ACC112 (cell line): ENCODE results near the gene PTPRF.

Experiments
- H2AFZ ChIP-seq: fragments of 200-600 bp; sonication (generic); one replicate; pipeline ENCODE4 v1.6.0; 2017; ENCODE audit warnings: antibody characterized with exemption, low read length; ENCODE audit not compliant: unreplicated experiment
- H3K27ac ChIP-seq: fragments of 200-600 bp; sonication (generic); 2 replicates; pipeline ENCODE4 v1.5.1; 2014; ENCODE audit warnings: low read depth, mild to moderate bottlenecking, antibody characterized with exemption, low read length, moderate library complexity
- H3K27me3 ChIP-seq: fragments of 200-600 bp; sonication (generic); 2 replicates; pipeline ENCODE4 v1.6.1; 2014; ENCODE audit warnings: mild to moderate bottlenecking, antibody characterized with exemption, low read length, moderate library complexity, mixed read lengths; ENCODE audit not compliant: insufficient read depth
- H3K36me3 ChIP-seq: fragments of 200-600 bp; sonication (generic); 2 replicates; pipeline ENCODE4 v1.6.1; 2016; ENCODE audit warnings: mild to moderate bottlenecking, antibody characterized with exemption, low read length, moderate library complexity, mixed read lengths; ENCODE audit not compliant: insufficient read depth
- H3K4me1 ChIP-seq: fragments of 200-600 bp; sonication (generic); one replicate; pipeline ENCODE4 v1.6.1; 2016; ENCODE audit warnings: low read length, mixed read lengths; ENCODE audit not compliant: insufficient read depth, unreplicated experiment, control insufficient read depth
- H3K4me3 ChIP-seq: fragments of 200-600 bp; sonication (generic); 2 replicates; pipeline ENCODE4 v1.5.1; 2014; ENCODE audit warnings: mild to moderate bottlenecking, low read depth, low read length
- H3K79me2 ChIP-seq: fragments of 200-600 bp; sonication (generic); one replicate; pipeline ENCODE4 v1.6.0; 2016; ENCODE audit warnings: low read length; ENCODE audit not compliant: control insufficient read depth, unreplicated experiment, insufficient read depth

The PTPRF gene

GRCh38 chr1:43538969-43539368, 8.3 kb downstream of the PTPRF start:
- no peaks in the 10 kb centered on the region for H3K36me3 ChIP-seq
- H3K79me2 ChIP-seq, result peaks cover 3% of the 10 kb centered on the region
- H3K27me3 ChIP-seq, result no peaks in the 10 kb centered on the region
- H2AFZ ChIP-seq, result no peak overlapping the region
- no peak overlapping the region for H3K27ac ChIP-seq
- no peak overlapping the region for H3K4me3 ChIP-seq
- no peaks in the 10 kb centered on the region for H3K4me1 ChIP-seq

DNA sequence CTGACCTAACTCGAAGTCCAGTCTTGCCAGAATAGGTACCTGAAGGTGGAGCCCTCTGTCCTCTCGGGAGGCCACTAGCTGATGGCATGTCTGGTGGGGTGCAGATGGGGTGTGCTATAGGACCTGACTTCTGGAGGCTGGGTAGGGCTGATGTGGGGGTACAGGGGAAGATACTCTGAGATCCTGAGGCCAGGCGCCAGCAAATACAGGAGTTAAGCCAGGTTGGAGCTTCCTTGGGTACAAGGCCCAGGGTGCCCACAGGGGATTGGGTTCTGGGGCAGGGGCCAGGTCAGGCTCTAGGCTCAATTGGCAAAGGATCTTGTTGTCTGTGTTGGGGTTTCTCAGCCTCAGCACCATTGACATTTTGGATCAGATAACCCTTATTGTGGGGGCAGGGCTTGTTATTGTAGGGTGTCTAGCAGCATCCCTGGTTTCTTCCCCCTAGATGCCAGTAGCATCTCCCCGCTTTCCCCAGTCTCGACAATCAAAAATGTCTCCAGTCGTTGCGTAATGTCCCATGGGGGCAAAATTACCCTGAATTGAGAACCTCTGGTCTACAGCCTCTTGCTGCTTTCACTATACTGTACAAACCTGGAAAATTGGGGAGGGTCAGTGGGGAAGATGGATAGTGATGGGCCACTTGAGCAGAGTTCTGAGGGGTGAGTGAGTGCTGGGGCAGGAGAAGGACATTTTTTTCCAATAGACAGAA, 9.2 kb downstream of the PTPRF start:
- no peaks in the 10 kb centered on the region for H3K4me1 ChIP-seq

GRCh38 chr1:43540653-43541071, 10.0 kb downstream of the PTPRF start:
- no peaks in the 10 kb centered on the region for H3K79me2 ChIP-seq
- H3K27me3 ChIP-seq, result no peaks in the 10 kb centered on the region
- no peak overlapping the region for H2AFZ ChIP-seq
- H3K4me3 ChIP-seq, result no peak overlapping the region
- no peaks in the 10 kb centered on the region for H3K36me3 ChIP-seq
- no peak overlapping the region for H3K27ac ChIP-seq
- no peaks in the 10 kb centered on the region for H3K4me1 ChIP-seq

More for the DNA sequence above, 9.2 kb downstream of the PTPRF start:
- H3K79me2 ChIP-seq, result peaks cover 3% of the 10 kb centered on the region
- H3K36me3 ChIP-seq, result no peaks in the 10 kb centered on the region
- H3K27ac ChIP-seq, result no peak overlapping the region
- H2AFZ ChIP-seq, result no peak overlapping the region
- H3K27me3 ChIP-seq, result no peaks in the 10 kb centered on the region
- H3K4me3 ChIP-seq, result no peak overlapping the region

DNA sequence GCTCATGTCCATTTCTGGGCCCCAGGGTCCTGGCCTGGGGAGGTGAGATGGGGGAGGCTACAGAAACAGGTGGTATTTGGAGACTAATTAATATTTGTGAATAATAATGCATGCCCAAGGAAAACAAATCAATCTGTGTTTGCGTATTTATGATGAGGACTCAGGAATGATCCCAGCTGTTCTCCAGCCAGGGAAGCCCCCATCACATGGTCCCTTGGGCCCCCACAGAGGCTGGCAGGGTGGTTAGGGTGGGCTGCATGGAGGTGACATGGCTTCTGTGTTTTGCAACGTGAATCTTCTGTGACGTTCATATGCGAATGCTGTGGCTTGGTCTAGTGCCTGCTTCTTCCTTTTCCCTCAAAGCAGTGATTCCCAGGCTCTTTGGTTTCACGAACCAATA, 10.5 kb downstream of the PTPRF start:
- Histone ChIP-seq H3K27ac (no peak overlapping the region), H3K4me3 (no peak overlapping the region), H3K4me1 (no peaks in the 10 kb centered on the region), H3K27me3 (no peaks in the 10 kb centered on the region), H3K79me2 (no peaks in the 10 kb centered on the region), H2AFZ (no peak overlapping the region), H3K36me3 (no peaks in the 10 kb centered on the region)

- Histone ChIP-seq H2AFZ (no peak overlapping the region), H3K4me3 (no peak overlapping the region), H3K36me3 (no peaks in the 10 kb centered on the region), H3K4me1 (no peaks in the 10 kb centered on the region), H3K79me2 (no peaks in the 10 kb centered on the region), H3K27ac (no peak overlapping the region), H3K27me3 (no peaks in the 10 kb centered on the region)
These were observed 11.2 kb downstream of the PTPRF start for GRCh38 chr1:43541721-43542401.

DNA sequence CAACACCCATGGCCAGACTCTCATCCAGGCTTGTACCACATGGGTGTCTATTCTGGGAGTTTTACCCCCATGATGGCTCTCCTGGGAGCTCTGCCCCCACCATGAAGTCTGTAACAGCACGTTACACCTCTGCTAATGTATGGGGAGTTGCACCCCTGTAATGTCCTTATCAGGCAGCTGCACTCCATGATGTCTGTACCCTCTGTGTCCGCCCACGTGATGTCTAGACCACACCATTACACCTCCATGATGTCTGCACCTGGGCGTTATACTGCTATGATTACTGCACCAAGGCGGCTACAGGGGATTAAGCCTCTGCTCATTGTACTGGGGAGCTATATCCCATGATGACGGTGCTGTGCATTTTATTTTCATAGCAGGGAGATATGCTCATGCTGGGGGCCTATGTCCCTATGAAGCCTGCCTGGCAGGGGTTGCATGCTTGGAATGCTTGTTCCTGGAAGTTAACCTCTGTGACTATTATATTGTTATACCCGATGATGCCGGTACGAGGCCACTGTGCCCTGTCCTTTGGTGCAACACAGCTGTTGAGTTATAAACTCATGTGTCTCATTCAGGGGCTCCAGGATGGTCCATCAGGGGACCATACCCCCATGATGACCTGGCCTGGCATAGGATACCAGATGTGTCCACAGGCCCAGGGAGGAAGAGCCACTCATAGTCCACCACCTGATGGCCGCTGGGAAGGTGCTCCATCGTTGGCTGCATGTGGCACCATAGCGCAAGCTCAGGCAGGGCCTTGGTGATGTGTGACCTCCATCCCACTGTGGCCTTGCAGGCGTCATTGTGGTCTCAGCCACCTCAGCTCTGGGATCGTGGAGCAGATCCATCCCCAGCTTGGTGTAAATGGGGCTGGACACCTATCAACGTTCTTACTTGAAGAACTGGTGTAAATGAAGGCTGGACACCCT, 12.1 kb downstream of the PTPRF start:
- no peak overlapping the region for H2AFZ ChIP-seq
- H3K4me3 ChIP-seq, result no peak overlapping the region
- no peak overlapping the region for H3K27ac ChIP-seq
- no peaks in the 10 kb centered on the region for H3K79me2 ChIP-seq
- no peaks in the 10 kb centered on the region for H3K4me1 ChIP-seq
- H3K36me3 ChIP-seq, result no peaks in the 10 kb centered on the region
- no peaks in the 10 kb centered on the region for H3K27me3 ChIP-seq

- no peak overlapping the region for H2AFZ ChIP-seq
- no peaks in the 10 kb centered on the region for H3K4me1 ChIP-seq
- no peaks in the 10 kb centered on the region for H3K79me2 ChIP-seq
- H3K4me3 ChIP-seq, result no peak overlapping the region
- no peaks in the 10 kb centered on the region for H3K27me3 ChIP-seq
- H3K27ac ChIP-seq, result no peak overlapping the region
- H3K36me3 ChIP-seq, result no peaks in the 10 kb centered on the region
These were observed 12.9 kb downstream of the PTPRF start for GRCh38 chr1:43543567-43543966.

GRCh38 chr1:43545339-43545694, 14.6 kb downstream of the PTPRF start:
- no peak overlapping the region for H3K27ac ChIP-seq
- H3K27me3 ChIP-seq, result no peaks in the 10 kb centered on the region
- no peak overlapping the region for H2AFZ ChIP-seq
- H3K4me1 ChIP-seq, result no peaks in the 10 kb centered on the region
- no peaks in the 10 kb centered on the region for H3K36me3 ChIP-seq
- no peaks in the 10 kb centered on the region for H3K79me2 ChIP-seq
- no peak overlapping the region for H3K4me3 ChIP-seq

DNA sequence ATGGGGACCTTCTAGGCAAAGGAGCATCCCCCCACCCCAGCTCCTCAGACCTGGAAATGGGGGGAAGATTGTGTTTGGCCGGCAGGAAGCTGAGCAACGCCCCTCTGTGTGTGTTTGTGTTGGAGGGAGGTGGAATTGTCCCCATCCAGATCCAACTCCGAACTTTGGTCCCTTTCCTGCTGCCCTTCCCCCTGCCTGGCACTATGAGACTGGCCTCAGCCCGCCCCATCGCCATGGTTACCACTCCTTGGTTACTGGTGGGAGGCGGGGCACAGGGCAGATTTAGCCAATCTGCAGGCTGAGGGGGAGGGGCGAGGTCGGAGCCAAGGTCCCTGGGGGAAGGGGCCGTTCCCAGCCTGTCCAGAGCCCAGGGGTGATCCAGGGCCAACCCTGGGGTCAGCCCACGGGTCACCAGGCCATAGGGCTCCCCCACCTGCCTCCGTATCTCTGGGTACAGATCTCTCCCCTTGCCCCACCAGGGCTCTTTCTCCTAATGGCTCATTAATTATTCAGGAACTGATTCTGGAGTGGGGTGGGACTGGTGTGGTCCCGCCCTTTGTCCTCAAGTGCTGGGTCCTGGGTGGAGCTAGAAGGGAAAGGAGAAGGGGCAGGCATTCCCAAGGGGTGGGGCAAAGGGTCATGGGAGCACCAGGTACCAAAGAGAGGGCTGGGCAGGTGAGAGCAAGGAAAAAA, 15.2 kb downstream of the PTPRF start:
- Histone ChIP-seq H3K27ac (no peak overlapping the region), H3K27me3 (no peaks in the 10 kb centered on the region), H3K4me3 (no peak overlapping the region), H2AFZ (no peak overlapping the region), H3K4me1 (no peaks in the 10 kb centered on the region), H3K79me2 (no peaks in the 10 kb centered on the region), H3K36me3 (no peaks in the 10 kb centered on the region)

DNA sequence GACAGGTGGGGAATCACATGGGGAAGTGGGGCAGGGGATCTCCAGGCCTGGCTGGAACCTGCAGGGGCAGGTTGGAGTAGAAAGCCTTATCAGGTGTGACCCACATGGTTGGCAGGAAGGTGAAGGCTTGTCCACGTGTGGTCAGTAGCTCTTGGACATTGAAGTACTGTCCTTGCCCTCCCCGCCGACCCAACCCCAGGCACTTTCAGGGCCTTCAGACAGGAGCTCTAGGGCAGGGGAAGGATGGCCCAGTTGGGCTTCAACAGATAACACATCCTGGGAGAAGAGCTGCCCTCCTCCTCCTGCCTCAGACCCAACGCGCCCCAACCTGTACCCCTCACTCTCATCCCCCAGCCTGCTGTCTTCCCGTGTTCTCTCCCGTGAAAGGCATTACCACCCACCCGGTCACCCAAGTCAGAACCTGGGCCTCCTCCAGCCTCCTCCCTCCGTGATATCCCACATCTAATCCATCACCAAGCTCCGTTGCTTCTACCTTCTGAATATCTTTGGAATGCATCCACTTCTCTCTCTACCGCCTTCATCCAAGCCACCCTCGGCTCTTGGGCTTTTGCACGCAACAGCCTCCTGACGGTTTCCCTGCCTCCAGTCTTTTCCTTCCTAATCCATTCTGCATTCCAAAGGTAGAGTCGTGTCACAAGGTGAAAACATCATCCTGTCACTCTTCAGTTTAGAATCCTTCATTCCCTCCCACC, 15.9 kb downstream of the PTPRF start:
- H3K27ac ChIP-seq, result no peak overlapping the region
- H3K4me3 ChIP-seq, result no peak overlapping the region
- H3K4me1 ChIP-seq, result no peaks in the 10 kb centered on the region
- H2AFZ ChIP-seq, result no peak overlapping the region
- H3K79me2 ChIP-seq, result no peaks in the 10 kb centered on the region
- H3K27me3 ChIP-seq, result no peaks in the 10 kb centered on the region
- no peaks in the 10 kb centered on the region for H3K36me3 ChIP-seq
